Osteoblast (primary cell): Measurements from ENCODE around the gene SLC22A31. TPM values are rescaled to one million over a fixed set of nuclear protein-coding genes. Genes with fewer than 3 reads are reported as not detected.

Source experiments
- DNase-seq: peaks from one replicate; pipeline ENCODE4 v3.0.0; 2011; ENCODE audit warnings: low spot score, mixed read lengths; ENCODE audit not compliant: insufficient read length; ENCODE audit errors: missing footprints
- H2AFZ ChIP-seq: 2 replicates; pipeline ENCODE4 v1.6.0; 2011; ENCODE audit warnings: mild to moderate bottlenecking, low read length
- H3K27ac ChIP-seq: 2 replicates; pipeline ENCODE4 v1.5.1; 2011; ENCODE audit warnings: mild to moderate bottlenecking, low read depth, low read length, moderate library complexity
- H3K27me3 ChIP-seq: 2 replicates; pipeline ENCODE4 v1.6.0; 2012; ENCODE audit warnings: mild to moderate bottlenecking, control low read depth, inconsistent platforms, low read length, moderate library complexity; ENCODE audit not compliant: insufficient read depth
- H3K36me3 ChIP-seq: 2 replicates; pipeline ENCODE4 v1.5.1; 2011; ENCODE audit warnings: mild to moderate bottlenecking, low read length, control low read depth, moderate library complexity; ENCODE audit not compliant: insufficient read depth
- H3K4me1 ChIP-seq: 2 replicates; pipeline ENCODE4 v1.5.1; 2011; ENCODE audit warnings: mild to moderate bottlenecking, low read length, control low read depth, moderate library complexity; ENCODE audit not compliant: insufficient read depth
- H3K4me2 ChIP-seq: 2 replicates; pipeline ENCODE4 v1.6.0; 2011; ENCODE audit warnings: mild to moderate bottlenecking, low read length; ENCODE audit not compliant: insufficient read depth
- H3K4me3 ChIP-seq: fragments of 200-600 bp; sonication (generic); 3 replicates; pipeline ENCODE4 v1.5.1; 2012; ENCODE audit warnings: mild to moderate bottlenecking, low read length, inconsistent platforms; ENCODE audit not compliant: insufficient read depth
- H3K79me2 ChIP-seq: 2 replicates; pipeline ENCODE4 v1.6.0; 2012; ENCODE audit warnings: mild to moderate bottlenecking, low read length, control low read depth, inconsistent platforms; ENCODE audit not compliant: insufficient read depth
- H3K9me3 ChIP-seq: 2 replicates; pipeline ENCODE4 v1.5.1; 2011; ENCODE audit warnings: low read depth, low read length, control low read depth
- H4K20me1 ChIP-seq: 2 replicates; pipeline ENCODE4 v1.6.0; 2012; ENCODE audit warnings: mild to moderate bottlenecking, low read length, control low read depth; ENCODE audit not compliant: insufficient read depth
- total RNA-seq: library from RNA; depleted of rRNA; stranded (reverse); fragments of >200 nt; gene quantifications from 2 replicates; pipeline ENCODE4 v1.2.3, GENCODE V29; 2012
- TF ChIP-seq, protein P1 (sequence below): IDR thresholded peaks from 2 replicates; pipeline ENCODE4 v1.5.1; 2011; ENCODE audit warnings: mild to moderate bottlenecking, low read depth, low read length, moderate library complexity; ENCODE audit errors: extremely low read depth

The SLC22A31 gene
- total RNA-seq, 1 donor, result not detected

DNA sequence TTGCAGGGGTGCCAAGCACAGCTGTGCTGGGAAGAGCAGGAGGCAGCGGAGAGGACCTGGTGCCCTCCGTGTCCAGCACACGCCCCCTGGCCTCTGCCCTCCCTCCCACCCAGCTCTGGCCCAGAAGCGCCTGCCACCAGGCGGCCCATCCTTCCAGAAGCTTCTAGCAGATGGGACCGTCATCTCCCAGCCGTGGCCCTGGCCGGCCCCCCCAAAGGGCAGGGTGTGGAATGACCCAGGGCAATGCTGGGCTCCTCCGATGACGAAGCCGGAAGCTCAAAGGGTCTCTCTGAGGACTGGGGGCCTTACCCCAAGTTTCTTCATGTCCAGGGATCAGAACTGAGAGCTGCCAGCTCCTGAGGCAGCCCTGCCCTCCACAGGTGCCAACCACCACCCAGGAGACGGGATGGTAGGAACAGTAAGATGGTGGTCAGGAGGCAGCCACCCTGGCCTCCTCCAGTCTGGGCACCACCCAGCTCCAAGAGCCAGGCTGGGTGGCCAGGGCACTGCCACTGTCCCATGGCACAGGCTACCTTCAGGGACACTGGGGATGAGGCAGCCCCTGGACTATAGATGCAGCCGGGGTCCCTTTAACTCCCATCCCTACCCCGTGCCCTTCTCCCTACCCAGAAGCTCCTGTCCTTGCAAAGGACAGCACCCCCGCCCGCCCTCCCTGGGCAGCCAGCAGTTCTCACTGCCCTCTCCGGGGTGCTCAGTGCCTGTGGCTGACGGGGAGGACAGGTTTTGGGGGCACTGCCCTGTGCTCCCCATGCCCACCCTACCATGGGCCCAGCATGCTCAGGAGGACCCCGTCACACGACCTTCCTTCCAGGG, 35.3 kb downstream of the SLC22A31 start:
- Histone ChIP-seq H2AFZ (no peak overlapping the region), H3K4me2 (no peak overlapping the region), H3K4me3 (no peak overlapping the region), H3K27me3 (peaks cover 3% of the 10 kb centered on the region), H3K27ac (no peak overlapping the region), H3K36me3 (no peaks in the 10 kb centered on the region), H4K20me1 (no peaks in the 10 kb centered on the region), H3K4me1 (peaks cover 7% of the 10 kb centered on the region), H3K79me2 (no peaks in the 10 kb centered on the region), H3K9me3 (no peaks in the 10 kb centered on the region)
- no peak for DNase-seq
- TF ChIP-seq, protein P1, sequence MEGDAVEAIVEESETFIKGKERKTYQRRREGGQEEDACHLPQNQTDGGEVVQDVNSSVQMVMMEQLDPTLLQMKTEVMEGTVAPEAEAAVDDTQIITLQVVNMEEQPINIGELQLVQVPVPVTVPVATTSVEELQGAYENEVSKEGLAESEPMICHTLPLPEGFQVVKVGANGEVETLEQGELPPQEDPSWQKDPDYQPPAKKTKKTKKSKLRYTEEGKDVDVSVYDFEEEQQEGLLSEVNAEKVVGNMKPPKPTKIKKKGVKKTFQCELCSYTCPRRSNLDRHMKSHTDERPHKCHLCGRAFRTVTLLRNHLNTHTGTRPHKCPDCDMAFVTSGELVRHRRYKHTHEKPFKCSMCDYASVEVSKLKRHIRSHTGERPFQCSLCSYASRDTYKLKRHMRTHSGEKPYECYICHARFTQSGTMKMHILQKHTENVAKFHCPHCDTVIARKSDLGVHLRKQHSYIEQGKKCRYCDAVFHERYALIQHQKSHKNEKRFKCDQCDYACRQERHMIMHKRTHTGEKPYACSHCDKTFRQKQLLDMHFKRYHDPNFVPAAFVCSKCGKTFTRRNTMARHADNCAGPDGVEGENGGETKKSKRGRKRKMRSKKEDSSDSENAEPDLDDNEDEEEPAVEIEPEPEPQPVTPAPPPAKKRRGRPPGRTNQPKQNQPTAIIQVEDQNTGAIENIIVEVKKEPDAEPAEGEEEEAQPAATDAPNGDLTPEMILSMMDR, result no peak

DNA sequence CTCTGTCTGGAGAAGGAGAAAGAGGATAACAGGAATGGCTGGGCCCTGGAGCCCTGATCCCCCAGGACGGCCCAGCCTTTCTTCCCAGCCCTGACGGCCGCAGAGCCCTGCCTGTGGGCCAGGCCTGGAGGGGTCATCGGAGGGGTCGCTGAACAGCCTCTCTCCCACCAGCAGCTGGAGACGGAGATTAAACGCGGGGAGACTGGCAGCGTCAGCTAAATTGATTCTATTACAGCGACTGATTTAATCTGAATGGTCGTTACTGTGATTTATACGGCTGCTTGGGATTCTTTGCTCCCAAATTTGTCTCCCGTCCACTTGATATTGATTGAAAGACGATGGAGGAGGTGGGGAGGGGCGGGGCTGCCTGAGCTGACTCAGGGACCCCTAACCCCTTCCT, 35.9 kb downstream of the SLC22A31 start:
- H3K4me3 ChIP-seq, result no peak overlapping the region
- no peaks in the 10 kb centered on the region for H3K36me3 ChIP-seq
- H3K27me3 ChIP-seq, result peaks cover 3% of the 10 kb centered on the region
- H2AFZ ChIP-seq, result no peak overlapping the region
- TF ChIP-seq, protein P1, result no peak
- no peak overlapping the region for H3K4me2 ChIP-seq
- H4K20me1 ChIP-seq, result no peaks in the 10 kb centered on the region
- no peak overlapping the region for H3K27ac ChIP-seq
- no peaks in the 10 kb centered on the region for H3K79me2 ChIP-seq
- peaks cover 7% of the 10 kb centered on the region for H3K4me1 ChIP-seq
- H3K9me3 ChIP-seq, result no peaks in the 10 kb centered on the region
- DNase-seq, result no peak

DNA sequence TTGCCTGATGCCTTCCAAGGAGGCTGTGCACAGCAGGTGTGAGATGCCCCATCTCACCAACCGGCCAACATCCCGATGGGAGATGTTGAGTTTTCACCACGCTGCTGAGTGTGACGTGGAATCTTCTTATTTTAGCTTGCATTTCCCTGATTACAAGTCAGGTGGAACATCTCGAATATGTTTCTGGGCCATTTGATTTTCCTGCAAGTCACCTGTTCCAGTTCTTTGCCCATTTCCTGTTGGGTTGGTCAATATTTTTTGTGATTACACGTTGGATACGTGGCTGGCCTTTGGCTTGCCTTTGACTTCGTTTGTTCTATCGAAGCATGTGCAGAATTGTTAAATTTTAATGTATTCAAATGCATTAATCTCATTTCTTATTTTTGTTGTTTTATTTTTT, 37.0 kb downstream of the SLC22A31 start:
- TF ChIP-seq, protein P1, result no peak
- H4K20me1 ChIP-seq, result no peaks in the 10 kb centered on the region
- no peak for DNase-seq

More for the DNA sequence above, 37.0 kb downstream of the SLC22A31 start:
- peaks cover 7% of the 10 kb centered on the region for H3K4me1 ChIP-seq
- H3K4me2 ChIP-seq, result no peak overlapping the region
- H3K27me3 ChIP-seq, result peaks cover 3% of the 10 kb centered on the region
- H3K79me2 ChIP-seq, result no peaks in the 10 kb centered on the region
- no peaks in the 10 kb centered on the region for H3K36me3 ChIP-seq
- H3K9me3 ChIP-seq, result no peaks in the 10 kb centered on the region
- H2AFZ ChIP-seq, result no peak overlapping the region
- H3K27ac ChIP-seq, result no peak overlapping the region
- H3K4me3 ChIP-seq, result no peak overlapping the region
